GM19328 (cell line): ENCODE measurements around the gene KRTAP24-1.

ENCODE experiments used
- ATAC-seq: cut with Tn5 transposase; IDR thresholded peaks from one replicate; pipeline ENCODE4 v1.9.1; 2021; ENCODE audit warnings: mild to moderate bottlenecking, moderate library complexity; ENCODE audit not compliant: unreplicated experiment

Gene KRTAP24-1

GRCh38 chr21:30234643-30235042 is 48.1 kb downstream of the KRTAP24-1 start:
- no peak for ATAC-seq

GRCh38 chr21:30234050-30234449 is 48.7 kb downstream of the KRTAP24-1 start:
- no peak for ATAC-seq

- ATAC-seq = no peak
Measured at GRCh38 chr21:30233228-30234020, 49.3 kb downstream of the KRTAP24-1 start.

GRCh38 chr21:30232011-30232410 is 50.7 kb downstream of the KRTAP24-1 start:
- ATAC-seq = no peak
